Liver (tissue), 9 donors: ENCODE data around the gene AK5. TPM values are rescaled to one million over a fixed set of nuclear protein-coding genes. Genes with fewer than 3 reads are reported as not detected.

ENCODE experiments used
- DNase-seq: peaks from one replicate; pipeline ENCODE4 v3.0.0-alpha.2; 2017; ENCODE audit warnings: low spot score
- H3K27ac ChIP-seq, 2 donors: one replicate each; pipeline ENCODE4 v1.7.0; 2013; ENCODE audit warnings: inconsistent platforms in 2 of 2, low read length in 2 of 2, control low read depth in 1 of 2, low read depth in 1 of 2, mild to moderate bottlenecking in 1 of 2
- H3K27me3 ChIP-seq, 4 donors: one replicate each; pipeline versions ENCODE4 v1.6.1 to v1.7.0; 2013; ENCODE audit warnings: low read length in 3 of 4, inconsistent platforms in 1 of 4, mild to moderate bottlenecking in 1 of 4, moderate library complexity in 1 of 4; ENCODE audit not compliant: control insufficient read depth in 4 of 4, insufficient read depth in 4 of 4
- H3K36me3 ChIP-seq, 4 donors: one replicate each; pipeline versions ENCODE4 v1.6.1 to v1.7.0; 2013; ENCODE audit warnings: low read length in 3 of 4, mild to moderate bottlenecking in 3 of 4, low read depth in 1 of 4, moderate library complexity in 1 of 4; ENCODE audit not compliant: control insufficient read depth in 4 of 4, insufficient read depth in 3 of 4
- H3K4me1 ChIP-seq, 4 donors: one replicate each; pipeline versions ENCODE4 v1.6.1 to v1.7.0; 2013; ENCODE audit warnings: low read length in 3 of 4, mild to moderate bottlenecking in 3 of 4, moderate library complexity in 1 of 4; ENCODE audit not compliant: control insufficient read depth in 4 of 4, insufficient read depth in 4 of 4
- H3K4me3 ChIP-seq, 3 donors: one replicate each; pipeline versions ENCODE4 v1.6.1 to v1.7.0; 2013; ENCODE audit warnings: low read length in 3 of 3, control low read depth in 1 of 3, low read depth in 1 of 3, mild to moderate bottlenecking in 1 of 3
- H3K9ac ChIP-seq, 2 donors: one replicate each; pipeline ENCODE4 v1.7.0; 2013; ENCODE audit warnings: low read length in 2 of 2, mild to moderate bottlenecking in 2 of 2, moderate library complexity in 2 of 2, control low read depth in 1 of 2, low read depth in 1 of 2
- H3K9me3 ChIP-seq, 4 donors: one replicate each; pipeline versions ENCODE4 v1.6.1 to v1.7.0; 2013; ENCODE audit warnings: low read length in 3 of 4; ENCODE audit not compliant: control insufficient read depth in 4 of 4
- ATF3 ChIP-seq: IDR thresholded peaks from 2 replicates; pipeline ENCODE4 v1.6.1; 2016; ENCODE audit warnings: antibody characterized with exemption
- CTCF ChIP-seq: fragments of 150-350 bp; IDR thresholded peaks from 2 replicates; pipeline ENCODE4 v1.5.1; 2017; ENCODE audit warnings: improper control_type of control experiment, low read depth, low read length; ENCODE audit not compliant: missing input control
- EGR1 ChIP-seq, 2 donors: IDR thresholded peaks; 2 replicates each; pipeline ENCODE4 v1.6.1; 2016 to 2018; ENCODE audit warnings: antibody characterized with exemption in 2 of 2, low read depth in 2 of 2
- FOXA1 ChIP-seq: IDR thresholded peaks from 2 replicates; pipeline ENCODE4 v1.6.1; 2016; ENCODE audit warnings: antibody characterized with exemption
- FOXA2 ChIP-seq: IDR thresholded peaks from 2 replicates; pipeline ENCODE4 v1.6.1; 2016; ENCODE audit warnings: antibody characterized with exemption
- GABPA ChIP-seq, 2 donors: IDR thresholded peaks in 1 of 2; conservative IDR thresholded peaks in 1 of 2; 2 replicates each; pipeline ENCODE4 v1.6.1; 2016; ENCODE audit warnings: antibody characterized with exemption in 2 of 2, mild to moderate bottlenecking in 1 of 2, moderate library complexity in 1 of 2
- HNF4A ChIP-seq, 2 donors: conservative IDR thresholded peaks; 2 replicates each; pipeline ENCODE4 v1.6.1; 2016; ENCODE audit warnings: antibody characterized with exemption in 2 of 2, mild to moderate bottlenecking in 2 of 2
- HNF4G ChIP-seq: IDR thresholded peaks from 2 replicates; pipeline ENCODE4 v1.6.1; 2016; ENCODE audit warnings: antibody characterized with exemption
- JUND ChIP-seq, 2 donors: IDR thresholded peaks; 2 replicates each; pipeline ENCODE4 v1.6.1; 2016; ENCODE audit warnings: antibody characterized with exemption in 2 of 2
- MAX ChIP-seq: IDR thresholded peaks from 2 replicates; pipeline ENCODE4 v1.6.1; 2016; ENCODE audit warnings: antibody characterized with exemption
- NR2F2 ChIP-seq: IDR thresholded peaks from 2 replicates; pipeline ENCODE4 v1.6.1; 2016; ENCODE audit warnings: antibody characterized with exemption
- RAD21 ChIP-seq, 2 donors: IDR thresholded peaks; 2 replicates each; pipeline ENCODE4 v1.6.1; 2016; ENCODE audit warnings: antibody characterized with exemption in 2 of 2, mild to moderate bottlenecking in 2 of 2
- RXRA ChIP-seq, 2 donors: IDR thresholded peaks; 2 replicates each; pipeline ENCODE4 v1.6.1; 2017 to 2018; ENCODE audit warnings: antibody characterized with exemption in 2 of 2, mild to moderate bottlenecking in 1 of 2
- SP1 ChIP-seq: IDR thresholded peaks from 2 replicates; pipeline ENCODE4 v1.6.1; 2018; ENCODE audit warnings: antibody characterized with exemption, mild to moderate bottlenecking
- TAF1 ChIP-seq: conservative IDR thresholded peaks from 2 replicates; pipeline ENCODE4 v1.6.1; 2016; ENCODE audit warnings: antibody characterized with exemption, mild to moderate bottlenecking
- YY1 ChIP-seq: IDR thresholded peaks from 2 replicates; pipeline ENCODE4 v1.6.1; 2016; ENCODE audit warnings: antibody characterized with exemption, mild to moderate bottlenecking
- ZBTB33 ChIP-seq: IDR thresholded peaks from 2 replicates; pipeline ENCODE4 v1.6.1; 2016; ENCODE audit warnings: antibody characterized with exemption
- WGBS: extraction: QIAGEN DNeasy Blood & Tissue Kit; methylation state at CpG from one replicate; pipeline ENCODE4 v1.1.7; 2013; 5-methylcytosine and 5-hydroxymethylcytosine counted together
- polyA plus RNA-seq, 2 donors: library from polyadenylated mRNA; stranded (reverse) in 1 of 2; unstranded in 1 of 2; fragments of 200-250 nt in 1 of 2; fragments of >200 nt in 1 of 2; fragmentation: Nextera tagmentation in 1 of 2; extraction: Ambion mirVana in 1 of 2; gene quantifications; one replicate each; pipeline versions ENCODE4 v1.2.1 to v1.2.3, GENCODE V29; 2013 to 2015
- total RNA-seq, 2 donors: library from RNA; depleted of rRNA; stranded (reverse); fragments of >200 nt; gene quantifications; one replicate each; pipeline ENCODE4 v1.2.3, GENCODE V29; 2014
- donor health status: healthy.
- donor health status: healthy.
- donor health status: healthy.
- donor health status: healthy.
- donor health status: healthy.

The AK5 gene
- total and polyA plus RNA-seq, 4 donors: 0.12 to 0.33 (median 0.23) TPM

GRCh38 chr1:77336729-77337128, 54.9 kb downstream of the AK5 start:
- no peak for DNase-seq
- no peaks in the 10 kb centered on the region for H3K4me1 ChIP-seq
- no peaks in the 10 kb centered on the region for H3K27me3 ChIP-seq
- no peak overlapping the region for H3K27ac ChIP-seq
- no peak overlapping the region for H3K4me3 ChIP-seq
- no peak for TF ChIP-seq RAD21 (IDR thresholded peaks at IDR 0.05)
- TF ChIP-seq HNF4G: no peak
- TF ChIP-seq NR2F2: no peak
- TF ChIP-seq JUND (IDR thresholded peaks at IDR 0.05): no peak
- TF ChIP-seq CTCF: no peak
- TF ChIP-seq FOXA1: no peak
- no peak for TF ChIP-seq GABPA (IDR thresholded peaks at IDR 0.05 in 1 of 2, conservative IDR thresholded peaks at IDR 0.05 in 1 of 2)
- TF ChIP-seq ZBTB33: no peak
- no peak for TF ChIP-seq MAX
- no peak for TF ChIP-seq HNF4A (conservative IDR thresholded peaks at IDR 0.05)
- TF ChIP-seq EGR1 (IDR thresholded peaks at IDR 0.05; ENCODE audit: low read depth in 2 of 2): no peak
- no peak for TF ChIP-seq ATF3
- TF ChIP-seq TAF1: no peak
- TF ChIP-seq YY1: no peak
- no peaks in the 10 kb centered on the region for H3K9me3 ChIP-seq
- H3K9ac ChIP-seq: no peak overlapping the region
- H3K36me3 ChIP-seq: no peaks in the 10 kb centered on the region

- Histone ChIP-seq H3K27ac (no peak overlapping the region), H3K27me3 (no peaks in the 10 kb centered on the region), H3K9ac (no peak overlapping the region), H3K9me3 (no peaks in the 10 kb centered on the region), H3K4me3 (no peak overlapping the region), H3K36me3 (no peaks in the 10 kb centered on the region), H3K4me1 (no peaks in the 10 kb centered on the region)
- 80% methylated on average over 1 of the region's 1 CpG for whole genome bisulfite sequencing
- TF ChIP-seq MAX: no peak
- no peak for TF ChIP-seq FOXA2
- no peak for TF ChIP-seq FOXA1
- no peak for TF ChIP-seq EGR1 (IDR thresholded peaks at IDR 0.05; ENCODE audit: low read depth in 2 of 2)
- TF ChIP-seq RXRA (IDR thresholded peaks at IDR 0.05): no peak
- TF ChIP-seq JUND (IDR thresholded peaks at IDR 0.05): no peak
- TF ChIP-seq CTCF: no peak
- TF ChIP-seq HNF4G: no peak
- no peak for TF ChIP-seq YY1
- no peak for TF ChIP-seq ATF3
- no peak for TF ChIP-seq HNF4A (conservative IDR thresholded peaks at IDR 0.05)
- TF ChIP-seq NR2F2: no peak
- no peak for TF ChIP-seq GABPA (IDR thresholded peaks at IDR 0.05 in 1 of 2, conservative IDR thresholded peaks at IDR 0.05 in 1 of 2)
- TF ChIP-seq TAF1: no peak
- TF ChIP-seq SP1: no peak
- TF ChIP-seq RAD21 (IDR thresholded peaks at IDR 0.05): no peak
- no peak for DNase-seq
Observed at GRCh38 chr1:77339326-77339725, 57.5 kb downstream of the AK5 start.
